AG08396 (cell line): ENCODE data around the gene ABCA4.
A peak's percentile ranks its signal among the peaks of the same experiment; 100 is the strongest.

ENCODE experiments used
- DNase-seq: peaks from one replicate; pipeline ENCODE4 v3.0.0; 2012; ENCODE audit warnings: low spot score, mixed read lengths

ABCA4 gene

GRCh38 chr1:94083681-94084080, 37.3 kb downstream of the ABCA4 start:
- no peak for DNase-seq

DNA sequence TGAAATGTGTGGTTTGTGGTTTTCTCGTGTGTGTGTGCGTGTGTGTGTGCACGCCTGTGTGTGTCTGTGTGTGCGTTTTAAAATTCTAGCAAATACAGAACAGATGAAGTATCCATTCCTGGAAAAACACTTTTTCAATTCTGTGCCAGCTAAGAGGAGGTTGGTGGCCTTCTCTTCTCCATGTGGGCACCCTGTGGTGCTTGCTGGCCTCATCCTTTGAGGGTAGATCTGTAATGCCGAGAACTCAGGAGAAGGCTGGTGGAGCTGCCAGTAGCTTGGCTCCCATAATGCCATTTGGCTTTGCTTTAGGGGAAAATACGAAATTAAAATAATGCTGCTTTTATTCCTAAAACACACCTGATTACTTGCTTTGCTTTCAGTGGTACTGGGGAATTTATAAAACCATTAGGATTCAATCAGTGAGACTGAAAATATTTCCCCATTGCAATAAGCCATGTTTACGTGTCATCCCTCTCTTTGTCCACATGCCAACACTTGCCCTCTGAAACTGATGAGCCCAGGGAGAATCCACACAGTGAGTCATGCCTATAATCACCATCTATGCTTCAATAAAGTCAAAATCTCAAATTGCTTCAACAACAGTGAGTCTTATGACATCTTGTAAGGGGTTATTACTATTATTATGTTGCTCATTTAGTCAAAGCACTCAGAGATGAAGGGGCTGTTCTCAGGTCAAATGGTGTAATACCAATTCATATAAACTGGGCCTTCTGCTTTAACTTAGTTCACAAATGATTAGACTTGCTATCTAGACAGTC, 39.2 kb downstream of the ABCA4 start:
- DNase-seq, result peak; percentile 45

GRCh38 chr1:94079989-94080388, 41.0 kb downstream of the ABCA4 start:
- DNase-seq, result no peak

- no peak for DNase-seq
Observed at GRCh38 chr1:94079080-94079940, 41.6 kb downstream of the ABCA4 start.

DNA sequence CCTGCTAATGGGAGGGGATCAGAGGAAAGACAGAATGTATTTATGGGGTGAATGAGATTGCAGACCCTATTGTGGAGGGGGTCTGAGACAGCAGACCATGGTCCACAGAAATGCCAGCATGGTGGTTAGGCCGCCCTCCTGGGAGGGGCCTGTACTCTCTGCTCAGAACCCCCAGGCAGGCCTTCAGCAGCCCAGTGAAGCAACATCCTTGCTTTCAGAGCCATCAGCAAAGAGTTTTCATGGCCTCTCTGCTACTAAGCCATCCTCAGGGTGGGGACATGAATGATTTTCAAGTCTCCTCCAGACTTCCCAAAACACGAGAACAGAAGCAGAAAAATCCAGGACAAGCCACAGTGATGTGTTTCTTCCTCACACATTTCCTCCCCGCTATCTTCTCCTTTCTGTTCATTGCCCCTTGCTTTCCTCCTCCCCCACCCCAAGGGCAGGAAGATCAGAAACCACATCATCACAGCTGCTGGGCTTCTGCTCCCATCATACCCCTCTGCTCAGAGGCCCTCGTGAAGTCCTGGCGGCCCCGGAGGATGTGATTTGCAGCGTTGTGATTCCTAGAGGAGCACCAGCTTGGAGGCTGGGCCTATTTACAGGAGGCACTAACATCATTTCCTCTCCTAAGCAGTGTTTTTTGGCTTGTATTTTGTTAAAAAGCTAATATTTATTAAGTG, 48.0 kb downstream of the ABCA4 start:
- DNase-seq, result no peak

GRCh38 chr1:94071976-94072375, 49.0 kb downstream of the ABCA4 start:
- DNase-seq, result no peak

- DNase-seq, result no peak
Observed at GRCh38 chr1:94071391-94071790, 49.6 kb downstream of the ABCA4 start.

DNA sequence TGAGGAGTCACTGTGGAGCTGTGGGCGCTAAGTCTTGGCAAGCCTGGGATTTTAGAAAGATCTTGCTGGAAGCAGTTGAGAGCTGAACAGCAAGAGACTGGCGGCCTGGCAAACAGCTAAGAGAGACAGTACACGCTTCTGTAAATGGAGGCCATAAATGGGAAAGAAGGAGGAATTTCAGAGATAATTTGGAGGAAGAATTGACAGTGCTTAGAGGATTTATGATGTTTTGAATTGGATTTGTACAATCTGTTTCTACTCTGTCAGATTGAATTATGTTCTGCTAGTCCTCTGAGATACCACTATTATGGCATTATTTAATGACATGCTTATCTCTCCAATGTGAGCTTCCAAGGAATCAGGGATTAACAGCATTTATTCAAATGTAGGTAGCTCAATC, 50.1 kb downstream of the ABCA4 start:
- DNase-seq, result no peak

GRCh38 chr1:94069919-94070285, 51.0 kb downstream of the ABCA4 start:
- no peak for DNase-seq

DNA sequence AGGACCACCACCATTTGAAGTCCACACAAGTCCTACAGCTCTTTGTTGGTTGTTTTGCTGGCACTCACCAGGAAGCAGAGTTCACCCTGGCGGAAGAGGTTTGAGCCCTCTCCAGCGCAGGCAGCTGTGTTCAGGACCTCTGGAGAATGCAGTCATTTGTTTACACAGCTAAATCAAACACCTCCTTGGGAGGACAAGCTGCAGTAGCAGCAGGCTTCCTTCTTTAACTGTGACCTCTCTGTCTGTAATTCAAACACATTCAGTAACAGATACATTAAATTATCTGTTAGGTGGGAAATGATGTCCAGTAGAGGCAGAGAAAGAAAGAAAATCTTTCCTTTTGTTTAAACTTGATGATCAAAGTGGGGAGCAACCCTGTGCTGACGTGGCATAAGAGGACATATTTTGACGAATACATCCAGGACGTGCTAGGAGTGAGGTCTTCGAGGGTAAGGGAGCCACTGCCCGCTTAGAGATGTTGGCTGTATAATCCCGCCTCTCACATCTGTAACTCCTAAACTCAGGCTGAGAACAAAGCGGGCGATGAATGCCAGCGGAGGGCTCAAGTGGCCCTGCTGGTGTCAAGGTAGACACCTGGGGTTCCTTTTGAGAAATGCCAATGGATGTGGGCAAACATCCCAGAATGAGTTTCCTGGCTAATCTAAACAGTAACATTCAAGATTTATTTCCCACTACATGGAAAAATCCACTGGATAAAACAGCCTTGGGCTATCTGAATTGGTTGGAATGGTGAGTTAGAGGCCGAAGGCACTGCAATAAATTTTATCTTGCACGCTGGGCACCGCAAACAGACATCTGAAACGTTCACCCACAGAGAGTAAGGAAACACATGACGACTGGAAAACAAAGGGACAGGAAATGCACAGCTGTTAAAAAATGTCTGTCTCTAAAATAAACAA, 51.7 kb downstream of the ABCA4 start:
- DNase-seq, result peak; percentile 49

GRCh38 chr1:94068096-94068998, 52.6 kb downstream of the ABCA4 start:
- no peak for DNase-seq

DNA sequence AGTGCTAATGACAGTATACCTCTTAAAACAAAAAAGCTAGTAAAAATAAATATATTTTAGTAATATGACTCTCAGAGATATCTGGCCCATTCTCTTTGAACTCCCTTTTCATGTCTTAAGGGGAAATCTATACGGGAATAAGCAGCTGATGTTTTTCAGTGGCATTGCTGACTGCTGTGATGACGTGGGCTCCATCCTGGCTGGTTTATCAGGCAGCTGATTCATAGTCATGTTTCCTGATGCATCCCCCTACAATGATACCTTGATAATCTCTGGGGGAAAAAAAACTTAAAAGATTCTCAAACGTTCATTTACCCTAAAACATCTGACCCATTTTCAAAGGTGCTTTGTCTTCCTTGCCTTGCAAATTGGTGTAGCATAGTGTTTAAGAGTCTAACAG, 53.8 kb downstream of the ABCA4 start:
- no peak for DNase-seq

DNA sequence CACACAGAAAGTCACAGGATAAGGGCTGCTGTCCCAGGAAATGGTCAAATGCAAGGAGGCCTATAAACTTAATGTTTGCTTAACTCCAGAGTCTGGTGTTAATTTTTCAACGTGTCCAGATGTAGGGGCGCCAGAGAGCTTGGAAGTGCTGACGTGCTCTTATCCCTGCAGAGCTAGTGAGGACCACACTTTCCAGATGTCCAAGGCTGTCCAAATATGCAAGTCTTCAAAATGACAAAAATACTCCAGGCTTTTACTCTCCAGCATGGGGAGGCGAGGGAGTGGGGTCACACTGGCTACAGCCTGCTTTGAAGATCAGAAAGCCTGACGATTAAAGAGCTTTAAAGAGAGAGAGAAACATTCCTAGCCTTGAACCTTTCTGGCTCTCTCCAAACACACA, 57.6 kb downstream of the ABCA4 start:
- DNase-seq, result no peak

GRCh38 chr1:94061513-94062443, 59.2 kb downstream of the ABCA4 start:
- peak; percentile 82 for DNase-seq

DNA sequence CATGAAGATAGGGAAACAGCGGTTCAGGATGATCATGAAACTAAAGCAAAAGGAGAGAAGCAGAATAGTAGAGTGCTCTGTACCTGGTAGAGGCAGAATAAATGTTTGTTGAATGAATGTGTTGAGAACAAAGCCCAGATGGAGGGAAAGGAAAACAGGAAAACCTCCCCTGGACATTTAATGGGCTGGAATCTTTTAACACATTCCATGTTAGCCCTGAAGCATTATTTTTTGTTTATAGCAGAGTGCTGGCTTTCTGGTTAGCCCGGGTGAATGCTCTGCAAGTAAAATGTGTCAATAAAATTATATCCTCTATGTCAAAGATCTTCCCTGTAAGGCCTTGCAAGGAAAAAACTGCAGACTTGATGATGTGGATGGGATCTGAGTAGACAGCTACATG, 60.2 kb downstream of the ABCA4 start:
- no peak for DNase-seq

GRCh38 chr1:94058766-94059165, 62.2 kb downstream of the ABCA4 start:
- no peak for DNase-seq

- no peak for DNase-seq
Observed at GRCh38 chr1:94056996-94057395, 64.0 kb downstream of the ABCA4 start.

- DNase-seq, result no peak
Observed at GRCh38 chr1:94056171-94056570, 64.8 kb downstream of the ABCA4 start.

GRCh38 chr1:94055459-94056122, 65.4 kb downstream of the ABCA4 start:
- DNase-seq, result no peak
